NCI-H128 (cell line): ENCODE measurements around the gene B3GNT3.

ENCODE experiments used
- DNase-seq: peaks from one replicate; lab custom pipeline; 2025; ENCODE audit not compliant: unreplicated experiment; lab: John Stamatoyannopoulos, UW

B3GNT3 gene

GRCh38 chr19:17794731-17795494 is at the start of gene B3GNT3:
TSS of gene B3GNT3 (plus strand) at chr19:17795138. CDS start at chr19:17807808, 12,670 bp downstream.
- DNase-seq: no peak

- DNase-seq: peak; percentile 79
Measured at GRCh38 chr19:17747205-17748098, 47.5 kb upstream of the B3GNT3 start.

GRCh38 chr19:17748884-17749638 is 45.9 kb upstream of the B3GNT3 start:
- no peak for DNase-seq

GRCh38 chr19:17749912-17750317 is 45.0 kb upstream of the B3GNT3 start:
- DNase-seq: no peak

- no peak for DNase-seq
Measured at GRCh38 chr19:17751103-17751911, 43.6 kb upstream of the B3GNT3 start, which contains the start of gene FCHO1. TSS of gene FCHO1 (plus strand) at chr19:17751477. CDS start at chr19:17755165, 3,688 bp downstream.

GRCh38 chr19:17751912-17752273 is 43.0 kb upstream of the B3GNT3 start:
- no peak for DNase-seq

GRCh38 chr19:17752865-17753639 is 41.9 kb upstream of the B3GNT3 start:
- DNase-seq: no peak

GRCh38 chr19:17753976-17754375 is 41.0 kb upstream of the B3GNT3 start:
- DNase-seq: no peak

GRCh38 chr19:17754634-17755442 is 40.1 kb upstream of the B3GNT3 start:
- no peak for DNase-seq

- no peak for DNase-seq
Measured at GRCh38 chr19:17755443-17755890, 39.5 kb upstream of the B3GNT3 start.

- peak; percentile 62 for DNase-seq
Measured at GRCh38 chr19:17755977-17756670, 38.8 kb upstream of the B3GNT3 start.

GRCh38 chr19:17757125-17757524 is 37.8 kb upstream of the B3GNT3 start:
- no peak for DNase-seq

GRCh38 chr19:17758515-17758914 is 36.4 kb upstream of the B3GNT3 start:
- DNase-seq: no peak

- no peak for DNase-seq
Measured at GRCh38 chr19:17761148-17761547, 33.8 kb upstream of the B3GNT3 start.

GRCh38 chr19:17762505-17763229 is 32.3 kb upstream of the B3GNT3 start:
- no peak for DNase-seq

GRCh38 chr19:17764348-17764747 is 30.6 kb upstream of the B3GNT3 start:
- DNase-seq: no peak

- DNase-seq: no peak
Measured at GRCh38 chr19:17765069-17765618, 29.8 kb upstream of the B3GNT3 start.
